Liver (tissue), 3 donors: ENCODE results near the gene TXNDC11.

Experiments
- CTCF ChIP-seq: fragments of 150-350 bp; IDR thresholded peaks from 2 replicates; pipeline ENCODE4 v1.5.1; 2017; ENCODE audit warnings: improper control_type of control experiment, low read depth, low read length; ENCODE audit not compliant: missing input control
- EGR1 ChIP-seq, 2 donors: IDR thresholded peaks; 2 replicates each; pipeline ENCODE4 v1.6.1; 2016 to 2018; ENCODE audit warnings: antibody characterized with exemption in 2 of 2, low read depth in 2 of 2
- FOXA1 ChIP-seq: IDR thresholded peaks from 2 replicates; pipeline ENCODE4 v1.6.1; 2016; ENCODE audit warnings: antibody characterized with exemption
- GABPA ChIP-seq, 2 donors: IDR thresholded peaks in 1 of 2; conservative IDR thresholded peaks in 1 of 2; 2 replicates each; pipeline ENCODE4 v1.6.1; 2016; ENCODE audit warnings: antibody characterized with exemption in 2 of 2, mild to moderate bottlenecking in 1 of 2, moderate library complexity in 1 of 2
- HNF4A ChIP-seq, 2 donors: conservative IDR thresholded peaks; 2 replicates each; pipeline ENCODE4 v1.6.1; 2016; ENCODE audit warnings: antibody characterized with exemption in 2 of 2, mild to moderate bottlenecking in 2 of 2
- REST ChIP-seq: IDR thresholded peaks from 2 replicates; pipeline ENCODE4 v1.6.1; 2016; ENCODE audit warnings: antibody characterized with exemption, mild to moderate bottlenecking
- SP1 ChIP-seq: IDR thresholded peaks from 2 replicates; pipeline ENCODE4 v1.6.1; 2018; ENCODE audit warnings: antibody characterized with exemption, mild to moderate bottlenecking
- YY1 ChIP-seq: IDR thresholded peaks from 2 replicates; pipeline ENCODE4 v1.6.1; 2016; ENCODE audit warnings: antibody characterized with exemption, mild to moderate bottlenecking
- ZBTB33 ChIP-seq: IDR thresholded peaks from 2 replicates; pipeline ENCODE4 v1.6.1; 2016; ENCODE audit warnings: antibody characterized with exemption
- donor health status: healthy.
- donor health status: healthy.

GRCh38 chr16:11689031-11689840 is 53.4 kb downstream of the TXNDC11 start:
- TF ChIP-seq SP1, result no peak
- no peak for TF ChIP-seq HNF4A (conservative IDR thresholded peaks at IDR 0.05)
- no peak for TF ChIP-seq ZBTB33
- TF ChIP-seq CTCF, result no peak
- TF ChIP-seq EGR1 (IDR thresholded peaks at IDR 0.05; ENCODE audit: low read depth in 2 of 2), result no peak
- no peak for TF ChIP-seq FOXA1
- no peak for TF ChIP-seq REST
- TF ChIP-seq YY1, result peak; percentile 36
- no peak for TF ChIP-seq GABPA (IDR thresholded peaks at IDR 0.05 in 1 of 2, conservative IDR thresholded peaks at IDR 0.05 in 1 of 2)
